ENCODE measurements around the gene TEAD1. TPM values are rescaled to one million over a fixed set of nuclear protein-coding genes. Genes with fewer than 3 reads are reported as not detected.

Gene TEAD1
- total RNA-seq, 2 donors from 2014 or later, result 32.7 to 56.7 TPM

GRCh38 chr11:12924650-12925049 is 250.4 kb downstream of the TEAD1 start:
- no peaks in the 10 kb centered on the region for H3K9me3 ChIP-seq
- no peak overlapping the region for H3K27ac ChIP-seq
- H3K9ac ChIP-seq (ENCODE audit: low read depth in 2 of 2, low read length in 2 of 2), result no peak overlapping the region
- intact Hi-C loops (cut with DNase I), result no loop called here
- no peaks in the 10 kb centered on the region for H3K4me1 ChIP-seq
- no peak overlapping the region for H3K4me3 ChIP-seq
- no peak for TF ChIP-seq CTCF (IDR thresholded peaks at IDR 0.05)
- H3K36me3 ChIP-seq, result no peaks in the 10 kb centered on the region
- DNase-seq, result no peak
- H3K27me3 ChIP-seq, result no peaks in the 10 kb centered on the region

GRCh38 chr11:12925520-12925919 is 251.3 kb downstream of the TEAD1 start:
- Histone ChIP-seq H3K27ac (no peak overlapping the region), H3K9me3 (no peaks in the 10 kb centered on the region), H3K9ac (ENCODE audit: low read depth in 2 of 2, low read length in 2 of 2) (no peak overlapping the region), H3K27me3 (no peaks in the 10 kb centered on the region), H3K36me3 (no peaks in the 10 kb centered on the region), H3K4me3 (no peak overlapping the region), H3K4me1 (no peaks in the 10 kb centered on the region)
- TF ChIP-seq CTCF (IDR thresholded peaks at IDR 0.05), result no peak
- DNase-seq, result no peak
- intact Hi-C loops (cut with DNase I), result no loop called here

- intact Hi-C loops (cut with DNase I), result no loop called here
Observed at GRCh38 chr11:12927221-12927620, 253.0 kb downstream of the TEAD1 start.

GRCh38 chr11:12927886-12928285 is 253.7 kb downstream of the TEAD1 start:
- intact Hi-C loops (cut with DNase I), result no loop called here
- no peak for TF ChIP-seq CTCF (IDR thresholded peaks at IDR 0.05)
- Histone ChIP-seq H3K4me3 (no peak overlapping the region), H3K9me3 (no peaks in the 10 kb centered on the region), H3K27me3 (no peaks in the 10 kb centered on the region), H3K27ac (no peak overlapping the region), H3K9ac (ENCODE audit: low read depth in 2 of 2, low read length in 2 of 2) (no peak overlapping the region), H3K4me1 (no peaks in the 10 kb centered on the region), H3K36me3 (no peaks in the 10 kb centered on the region)
- DNase-seq, result no peak

More at GRCh38 chr11:12927221-12927620, 253.0 kb downstream of the TEAD1 start:
- DNase-seq, result no peak
- H3K9me3 ChIP-seq, result no peaks in the 10 kb centered on the region
- TF ChIP-seq CTCF (IDR thresholded peaks at IDR 0.05), result no peak
- no peak overlapping the region for H3K4me3 ChIP-seq
- no peaks in the 10 kb centered on the region for H3K4me1 ChIP-seq
- H3K27ac ChIP-seq, result no peak overlapping the region
- no peak overlapping the region for H3K9ac ChIP-seq (ENCODE audit: low read depth in 2 of 2, low read length in 2 of 2)
- H3K36me3 ChIP-seq, result no peaks in the 10 kb centered on the region
- H3K27me3 ChIP-seq, result no peaks in the 10 kb centered on the region

- DNase-seq, result no peak
- Histone ChIP-seq H3K27me3 (no peaks in the 10 kb centered on the region), H3K9me3 (no peaks in the 10 kb centered on the region), H3K4me3 (no peak overlapping the region), H3K9ac (ENCODE audit: low read depth in 2 of 2, low read length in 2 of 2) (no peak overlapping the region), H3K4me1 (no peaks in the 10 kb centered on the region), H3K27ac (no peak overlapping the region), H3K36me3 (no peaks in the 10 kb centered on the region)
- TF ChIP-seq CTCF (IDR thresholded peaks at IDR 0.05), result no peak
- intact Hi-C loops (cut with DNase I), result no loop called here
Observed at GRCh38 chr11:12930850-12931249, 256.6 kb downstream of the TEAD1 start.

GRCh38 chr11:12932485-12932884 is 258.3 kb downstream of the TEAD1 start:
- no peaks in the 10 kb centered on the region for H3K4me1 ChIP-seq
- intact Hi-C loops (cut with DNase I), result no loop called here
- TF ChIP-seq CTCF (IDR thresholded peaks at IDR 0.05), result no peak
- H3K27me3 ChIP-seq, result no peaks in the 10 kb centered on the region
- H3K9ac ChIP-seq (ENCODE audit: low read depth in 2 of 2, low read length in 2 of 2), result no peak overlapping the region
- no peaks in the 10 kb centered on the region for H3K36me3 ChIP-seq
- DNase-seq, result no peak
- no peak overlapping the region for H3K4me3 ChIP-seq
- no peaks in the 10 kb centered on the region for H3K9me3 ChIP-seq
- H3K27ac ChIP-seq, result no peak overlapping the region

Measured in colonic mucosa (tissue), 4 donors.